GM19397 (cell line): ENCODE results near the gene HOXA3.

Experiments used
- ATAC-seq: cut with Tn5 transposase; IDR thresholded peaks from one replicate; pipeline ENCODE4 v1.9.1; 2021; ENCODE audit warnings: mild to moderate bottlenecking, moderate library complexity; ENCODE audit not compliant: unreplicated experiment

The HOXA3 gene

GRCh38 chr7:27116962-27117886 is 35.2 kb downstream of the HOXA3 start:
- ATAC-seq: no peak

- no peak for ATAC-seq
These were observed 36.1 kb downstream of the HOXA3 start for GRCh38 chr7:27116031-27116961.

GRCh38 chr7:27115221-27116026 is 37.0 kb downstream of the HOXA3 start:
- ATAC-seq: no peak

GRCh38 chr7:27114881-27115220 is 37.5 kb downstream of the HOXA3 start:
- ATAC-seq: no peak

- ATAC-seq: no peak
These were observed 38.2 kb downstream of the HOXA3 start for GRCh38 chr7:27113991-27114769.

GRCh38 chr7:27112955-27113949 is 39.1 kb downstream of the HOXA3 start:
- ATAC-seq: no peak

GRCh38 chr7:27112361-27112760 is 40.0 kb downstream of the HOXA3 start:
- ATAC-seq: no peak

- no peak for ATAC-seq
These were observed 40.6 kb downstream of the HOXA3 start for GRCh38 chr7:27111751-27112277.

- ATAC-seq: no peak
These were observed 41.2 kb downstream of the HOXA3 start for GRCh38 chr7:27111042-27111750.

- ATAC-seq: no peak
These were observed 42.0 kb downstream of the HOXA3 start for GRCh38 chr7:27110186-27111031.

GRCh38 chr7:27109466-27110185 is 42.8 kb downstream of the HOXA3 start:
- no peak for ATAC-seq

GRCh38 chr7:27108390-27109127 is 43.8 kb downstream of the HOXA3 start:
- no peak for ATAC-seq

- ATAC-seq: no peak
These were observed 44.7 kb downstream of the HOXA3 start for GRCh38 chr7:27107391-27108381.

- ATAC-seq: no peak
These were observed 45.5 kb downstream of the HOXA3 start for GRCh38 chr7:27106901-27107240.
